IMR-90 (cell line): ENCODE measurements around the gene HOXA2. TPM values are rescaled to one million over a fixed set of nuclear protein-coding genes. Genes with fewer than 3 reads are reported as not detected.

ENCODE experiments used
- ATAC-seq: fragments of 200-7000 bp; cut with Tn5 transposase; 2 replicates; pipeline ENCODE4 v1.9.1; 2020; ENCODE audit warnings: low read depth, mild to moderate bottlenecking, moderate library complexity
- BruUV-seq: library from RNA; stranded (reverse); fragments of 400-500 nt; replicated peaks from 2 replicates; lab custom pipeline; 2021; lab: Mats Ljungman, UMichigan
- CTCF ChIA-PET: fragments of 300-600 bp; formaldehyde crosslinking; extraction: SDS; loops from one replicate; lab custom pipeline; 2021; ENCODE audit warnings: antibody characterized with exemption; lab: Yijun Ruan, JAX
- POLR2A ChIA-PET: fragments of 300-600 bp; sonication (Branson Sonifier 250); formaldehyde crosslinking; loops from one replicate; lab custom pipeline; 2022; ENCODE audit warnings: antibody characterized with exemption; ENCODE audit not compliant: unreplicated experiment; lab: Charles Lee
- DNase-seq: peaks from one replicate; pipeline ENCODE4 v3.0.0; 2013
- H2AFZ ChIP-seq: replicated peaks from 2 replicates; pipeline ENCODE3; 2013; ENCODE audit warnings: low read length, mild to moderate bottlenecking; ENCODE audit not compliant: poor library complexity
- H2AK5ac ChIP-seq: 2 replicates; pipeline ENCODE4 v1.6.1; 2013; ENCODE audit warnings: low read depth, low read length, inconsistent platforms
- H2AK9ac ChIP-seq: replicated peaks from 2 replicates; pipeline ENCODE3; 2013; ENCODE audit warnings: mild to moderate bottlenecking, low read depth, low read length, moderate library complexity; ENCODE audit not compliant: poor library complexity
- H2BK120ac ChIP-seq: 2 replicates; pipeline ENCODE4 v1.6.1; 2013; ENCODE audit warnings: low read depth, low read length, inconsistent platforms
- H2BK15ac ChIP-seq: 3 replicates; pipeline ENCODE4 v1.6.1; 2013; ENCODE audit warnings: low read depth, low read length, inconsistent platforms
- H2BK20ac ChIP-seq: 2 replicates; pipeline ENCODE4 v1.6.1; 2013; ENCODE audit warnings: low read depth, mild to moderate bottlenecking, inconsistent platforms, low read length, moderate library complexity
- H2BK5ac ChIP-seq: 2 replicates; pipeline ENCODE4 v1.6.1; 2013; ENCODE audit warnings: mild to moderate bottlenecking, low read depth, low read length, inconsistent platforms; ENCODE audit not compliant: poor library complexity, severe bottlenecking
- H3K14ac ChIP-seq: replicated peaks from 2 replicates; pipeline ENCODE4 v1.6.1; 2013; ENCODE audit warnings: low read depth, low read length, inconsistent platforms
- H3K18ac ChIP-seq: 2 replicates; pipeline ENCODE4 v1.6.1; 2013; ENCODE audit warnings: low read depth, low read length, control low read depth
- H3K23ac ChIP-seq: 2 replicates; pipeline ENCODE4 v1.6.1; 2013; ENCODE audit warnings: low read depth, low read length, inconsistent platforms
- H3K27ac ChIP-seq: 2 replicates; pipeline ENCODE4 v1.5.1; 2013; ENCODE audit warnings: mild to moderate bottlenecking, control low read depth, low read length; ENCODE audit not compliant: insufficient read depth
- H3K27me3 ChIP-seq: 2 replicates; pipeline ENCODE4 v1.6.1; 2013; ENCODE audit warnings: low read length; ENCODE audit not compliant: control insufficient read depth, insufficient read depth
- H3K36me3 ChIP-seq: 2 replicates; pipeline ENCODE4 v1.6.1; 2013; ENCODE audit warnings: low read length, mixed read lengths; ENCODE audit not compliant: control insufficient read depth, insufficient read depth
- H3K4ac ChIP-seq: 2 replicates; pipeline ENCODE4 v1.6.1; 2013; ENCODE audit warnings: low read depth, low read length, inconsistent platforms
- H3K4me1 ChIP-seq: 2 replicates; pipeline ENCODE4 v1.6.1; 2013; ENCODE audit warnings: low read length, mixed read lengths; ENCODE audit not compliant: control insufficient read depth, insufficient read depth
- H3K4me2 ChIP-seq: 2 replicates; pipeline ENCODE4 v1.6.1; 2013; ENCODE audit warnings: low read depth, mild to moderate bottlenecking, control low read depth, low read length, moderate library complexity
- H3K4me3 ChIP-seq: 2 replicates; pipeline ENCODE4 v1.5.1; 2013; ENCODE audit warnings: low read depth, mild to moderate bottlenecking, control low read depth, low read length, moderate library complexity; ENCODE audit not compliant: insufficient read depth
- H3K56ac ChIP-seq: 2 replicates; pipeline ENCODE4 v1.6.1; 2013; ENCODE audit warnings: low read length, inconsistent platforms; ENCODE audit not compliant: insufficient read depth; ENCODE audit errors: extremely low read depth
- H3K79me1 ChIP-seq, 2 experiments: 2 replicates each; pipeline ENCODE4 v1.6.1; 2013; ENCODE audit warnings: low read length in 2 of 2, inconsistent platforms in 1 of 2, low read depth in 1 of 2
- H3K9ac ChIP-seq: 2 replicates; pipeline ENCODE4 v1.6.1; 2013; ENCODE audit warnings: low read depth, low read length, control low read depth
- H3K9me1 ChIP-seq: 2 replicates; pipeline ENCODE4 v1.6.1; 2013; ENCODE audit warnings: low read length, inconsistent platforms; ENCODE audit not compliant: insufficient read depth
- H3K9me3 ChIP-seq: 2 replicates; pipeline ENCODE4 v1.6.1; 2013; ENCODE audit warnings: low read length; ENCODE audit not compliant: control insufficient read depth, insufficient read depth
- H4K20me1 ChIP-seq: 2 replicates; pipeline ENCODE4 v1.6.1; 2013; ENCODE audit warnings: low read length, inconsistent platforms; ENCODE audit not compliant: insufficient read depth
- H4K5ac ChIP-seq: 2 replicates; pipeline ENCODE4 v1.6.1; 2013; ENCODE audit warnings: mild to moderate bottlenecking, low read depth, low read length, control low read depth
- H4K8ac ChIP-seq, 2 experiments: 2 replicates each; pipeline ENCODE4 v1.6.1; 2013; ENCODE audit warnings: low read depth in 2 of 2, low read length in 2 of 2, control low read depth in 1 of 2, inconsistent platforms in 1 of 2
- H4K91ac ChIP-seq: 2 replicates; pipeline ENCODE4 v1.6.1; 2013; ENCODE audit warnings: low read depth, low read length, inconsistent platforms; ENCODE audit not compliant: insufficient read depth
- BHLHE40 ChIP-seq: fragments of 150-350 bp; IDR thresholded peaks from 2 replicates; pipeline ENCODE4 v1.6.1; 2016; ENCODE audit warnings: mild to moderate bottlenecking, low read depth, low read length
- CEBPB ChIP-seq: IDR thresholded peaks from 2 replicates; pipeline ENCODE4 v1.6.1; 2012; ENCODE audit warnings: low read depth, low read length, improper control_type of control experiment
- CHD1 ChIP-seq: IDR thresholded peaks from 2 replicates; pipeline ENCODE4 v1.6.1; 2012; ENCODE audit warnings: low read depth, low read length, improper control_type of control experiment
- ELK1 ChIP-seq: fragments of 150-350 bp; IDR thresholded peaks from 2 replicates; pipeline ENCODE4 v1.6.1; 2016; ENCODE audit warnings: low read depth, mild to moderate bottlenecking, low read length, moderate library complexity, borderline replicate concordance
- FOS ChIP-seq: fragments of 150-350 bp; IDR thresholded peaks from 2 replicates; pipeline ENCODE4 v1.6.1; 2016; ENCODE audit warnings: low read depth, low read length
- MAFK ChIP-seq: IDR thresholded peaks from 2 replicates; pipeline ENCODE4 v1.6.1; 2012; ENCODE audit warnings: low read depth, low read length, improper control_type of control experiment
- MAZ ChIP-seq: IDR thresholded peaks from 2 replicates; pipeline ENCODE4 v1.6.1; 2012; ENCODE audit warnings: low read depth, mild to moderate bottlenecking, low read length, improper control_type of control experiment, moderate library complexity, borderline replicate concordance
- MXI1 ChIP-seq: IDR thresholded peaks from 2 replicates; pipeline ENCODE4 v1.6.1; 2012; ENCODE audit warnings: low read depth, mild to moderate bottlenecking, low read length, moderate library complexity, borderline replicate concordance
- POLR2A ChIP-seq: IDR thresholded peaks from 2 replicates; pipeline ENCODE4 v1.6.1; 2012; ENCODE audit warnings: mild to moderate bottlenecking, low read depth, low read length
- RAD21 ChIP-seq: IDR thresholded peaks from 2 replicates; pipeline ENCODE4 v1.6.1; 2012; ENCODE audit warnings: low read length, improper control_type of control experiment
- RCOR1 ChIP-seq: IDR thresholded peaks from 2 replicates; pipeline ENCODE4 v1.6.1; 2012; ENCODE audit warnings: mild to moderate bottlenecking, low read length, improper control_type of control experiment; ENCODE audit not compliant: insufficient replicate concordance
- RFX5 ChIP-seq: IDR thresholded peaks from 2 replicates; pipeline ENCODE4 v1.8.0; 2012; ENCODE audit warnings: low read depth, mild to moderate bottlenecking, low read length, moderate library complexity
- SMC3 ChIP-seq: fragments of 150-350 bp; IDR thresholded peaks from 2 replicates; pipeline ENCODE4 v1.6.1; 2016; ENCODE audit warnings: low read depth, mild to moderate bottlenecking, antibody characterized with exemption, low read length, moderate library complexity
- USF2 ChIP-seq: fragments of 150-350 bp; IDR thresholded peaks from 2 replicates; pipeline ENCODE4 v1.6.1; 2017; ENCODE audit warnings: mild to moderate bottlenecking, antibody characterized with exemption, low read length, low read depth
- WGBS, 2 experiments: methylation state at CpG; one replicate each; pipeline versions ENCODE4 v1.1.5 to v1.1.7; 2013; ENCODE audit warnings: missing lambda C conversion rate in 2 of 2; ENCODE audit not compliant: insufficient read length in 1 of 2; ENCODE audit errors: extremely low coverage in 2 of 2; 5-methylcytosine and 5-hydroxymethylcytosine counted together
- dilution Hi-C: fragments of 300-500 bp; cut with HindIII; formaldehyde crosslinking; loops from one replicate; pipeline ENCODE4 v1.14.3; 2018; ENCODE audit warnings: low sequenced_read_pairs; ENCODE audit not compliant: unreplicated experiment
- in situ Hi-C: fragments of 300-500 bp; cut with MboI; formaldehyde crosslinking; loops from 3 replicates; pipeline ENCODE4 v1.14.3; 2019; ENCODE audit warnings: low sequenced_read_pairs, inconsistent platforms, mixed read lengths
- intact Hi-C: fragments of 100-400 bp; cut with micrococcal nuclease; formaldehyde crosslinking; loops from 2 replicates; pipeline ENCODE4 v1.10.0; 2022
- polyA plus RNA-seq, 3 experiments: library from polyadenylated mRNA; depleted of rRNA; stranded (reverse); fragments of >200 nt; gene quantifications; 2 replicates each; pipeline ENCODE4 v1.2.3, GENCODE V29; 2012; ENCODE audit warnings: low replicate concordance in 1 of 3
- total RNA-seq: library from RNA; depleted of rRNA; stranded (reverse); fragments of >200 nt; gene quantifications from 2 replicates; pipeline ENCODE4 v1.2.3, GENCODE V29; 2012

The HOXA2 gene
- total and polyA plus RNA-seq, 2 of the 4 experiments (the other 2 are of a cell fraction) = 1.6 to 3.9 TPM

DNA sequence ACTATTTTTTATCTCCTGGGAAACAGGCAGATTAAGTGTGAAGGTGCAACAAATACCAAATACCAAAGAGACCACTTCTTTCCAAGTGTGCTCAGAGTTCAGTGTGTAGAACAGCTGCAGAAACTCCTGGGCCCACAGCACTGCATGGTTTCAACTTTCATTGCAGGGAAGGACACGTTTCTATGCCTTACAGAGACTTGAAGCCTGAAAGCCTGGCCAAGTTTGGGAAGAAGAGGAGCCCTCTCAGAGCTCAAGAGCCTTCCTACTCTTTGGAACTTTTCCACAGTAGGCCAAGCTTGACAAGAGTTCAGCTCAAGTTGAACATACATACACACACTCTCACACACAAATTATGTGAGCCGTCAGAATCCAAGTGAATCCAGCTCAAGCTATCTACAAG lies 25.6 kb upstream of the HOXA2 start:
- ATAC-seq (no peak), DNase-seq (peak; percentile 78)
- 17% methylated on average over 1 of the region's 2 CpGs; no CpG with 5 or more reads in 1 of the 2 experiments for WGBS, 2 experiments
- ChIA-PET POLR2A (no interaction called here), CTCF (interaction anchor here (1.0 kb wide), 1 partner anchor 17 kb away, joined by 4 read pairs; no protein-coding TSS in a partner anchor)
- H2AK9ac ChIP-seq = no peak overlapping the region
- BruUV-seq = no TSS peak
- H2BK15ac ChIP-seq = no peak overlapping the region
- peak overlapping the region; percentile 51 for H3K23ac ChIP-seq
- H3K4me3 ChIP-seq = no peak overlapping the region
- no peak for TF ChIP-seq RAD21
- TF ChIP-seq FOS = no peak
- no peak for TF ChIP-seq BHLHE40
- no peak for TF ChIP-seq CEBPB
- TF ChIP-seq POLR2A = no peak
- no peak for TF ChIP-seq RFX5
- no peak for TF ChIP-seq USF2
- no peak for TF ChIP-seq MAZ
- no peak for TF ChIP-seq ELK1
- TF ChIP-seq CHD1 = no peak
- no peak for TF ChIP-seq MAFK
- no peak for TF ChIP-seq RCOR1
- no peak for TF ChIP-seq MXI1
- TF ChIP-seq SMC3 = no peak
- dilution Hi-C loops (no loop called here), in situ Hi-C loops (no loop called here), intact Hi-C loops (loop anchor here (2.0 kb wide), 1 partner anchor 31 kb away; no protein-coding TSS in a partner anchor)
- peak overlapping the region; percentile 3; the same call in 1 of the 2 replicates for H3K4ac ChIP-seq
- H2BK120ac ChIP-seq = 0 out of 2 replicates have a peak overlapping the region, but pooled peaks have one; percentile 9
- H3K36me3 ChIP-seq = peaks cover 3% of the 10 kb centered on the region; the same call in 1 of the 2 replicates
- no peak overlapping the region for H4K8ac ChIP-seq
- H4K91ac ChIP-seq = no peak overlapping the region
- H3K9me3 ChIP-seq = no peaks in the 10 kb centered on the region
- H4K20me1 ChIP-seq = no peaks in the 10 kb centered on the region
- H2AFZ ChIP-seq = no peak overlapping the region
- peak overlapping the region; percentile 19 for H2AK5ac ChIP-seq
- H3K14ac ChIP-seq = no peak overlapping the region; the same call in 1 of the 2 replicates
- peaks cover 7% of the 10 kb centered on the region for H3K9me1 ChIP-seq
- H3K4me1 ChIP-seq = peaks cover 28% of the 10 kb centered on the region
- H3K27me3 ChIP-seq = no peaks in the 10 kb centered on the region
- peak overlapping the region; percentile 10; the same call in 1 of the 2 replicates for H3K4me2 ChIP-seq
- H2BK5ac ChIP-seq = no peak overlapping the region
- H3K56ac ChIP-seq = no peak overlapping the region
- no peak overlapping the region; the same call in 1 of the 2 replicates for H3K9ac ChIP-seq
- peak overlapping the region; percentile 33; the same call in 1 of the 2 replicates for H3K27ac ChIP-seq
- H3K18ac ChIP-seq = no peak overlapping the region
- H2BK20ac ChIP-seq = no peak overlapping the region
- H3K79me1 ChIP-seq = peaks cover 20 to 48% of the 10 kb centered on the region in 2 experiments
- H4K5ac ChIP-seq = no peak overlapping the region
